NCI-H1417 (cell line): Measurements from ENCODE around the gene WDR18.

Experiments
- DNase-seq, 3 experiments: peaks; one replicate each; lab custom pipeline; 2025; lab: John Stamatoyannopoulos, UW

The WDR18 gene

GRCh38 chr19:984165-984967 lies at the start of gene WDR18:
Gene WDR18, plus strand, starts transcription at chr19:984345. Its CDS starts 9 bp downstream, at chr19:984354.
- peak; percentile 97 to 98 (median 98) for DNase-seq

GRCh38 chr19:934865-935479 lies 49.2 kb upstream of the WDR18 start:
- peak in 2 of 3 experiments; percentile 82 to 88 for DNase-seq

- DNase-seq, result no peak
Measured at GRCh38 chr19:936175-936546, 48.0 kb upstream of the WDR18 start.

GRCh38 chr19:937259-937694 lies 46.9 kb upstream of the WDR18 start:
- DNase-seq, result no peak

- no peak for DNase-seq
Measured at GRCh38 chr19:938233-938923, 45.8 kb upstream of the WDR18 start.

GRCh38 chr19:939439-939838 lies 44.7 kb upstream of the WDR18 start:
- no peak for DNase-seq

GRCh38 chr19:939922-940321 lies 44.2 kb upstream of the WDR18 start:
- no peak for DNase-seq

GRCh38 chr19:940591-941291 lies 43.4 kb upstream of the WDR18 start:
- peak in 2 of 3 experiments; percentile 90 to 97 for DNase-seq

- DNase-seq, result no peak
Measured at GRCh38 chr19:941292-942132, 42.6 kb upstream of the WDR18 start.

GRCh38 chr19:942133-942645 lies 42.0 kb upstream of the WDR18 start:
- no peak for DNase-seq

- DNase-seq, result no peak
Measured at GRCh38 chr19:943551-944170, 40.5 kb upstream of the WDR18 start.

- DNase-seq, result no peak
Measured at GRCh38 chr19:944171-944567, 40.0 kb upstream of the WDR18 start.

- DNase-seq, result peak in 2 of 3 experiments; percentile 27 to 56
Measured at GRCh38 chr19:944663-945241, 39.4 kb upstream of the WDR18 start.

- no peak for DNase-seq
Measured at GRCh38 chr19:945401-946252, 38.5 kb upstream of the WDR18 start.

- DNase-seq, result no peak
Measured at GRCh38 chr19:947090-947706, 36.9 kb upstream of the WDR18 start.

GRCh38 chr19:947707-948539 lies 36.2 kb upstream of the WDR18 start:
- no peak for DNase-seq

GRCh38 chr19:948842-949496 lies 35.2 kb upstream of the WDR18 start:
- no peak for DNase-seq
